Neural progenitor cell (in vitro differentiated cells): Measurements from ENCODE around the gene BOD1L2. TPM values are rescaled to one million over a fixed set of nuclear protein-coding genes. Genes with fewer than 3 reads are reported as not detected.

ENCODE experiments used
- DNase-seq: peaks from one replicate; pipeline ENCODE4 v3.0.0-alpha.2; 2016; ENCODE audit warnings: low spot score
- H2AFZ ChIP-seq: fragments of 200-600 bp; sonication (generic); replicated peaks from 2 replicates; pipeline ENCODE4 v1.6.1; 2016; ENCODE audit warnings: antibody characterized with exemption
- H3F3A ChIP-seq: fragments of 200-600 bp; sonication (generic); 2 replicates; pipeline ENCODE4 v1.6.1; 2016; ENCODE audit warnings: antibody characterized with exemption, low read depth
- H3K27ac ChIP-seq: fragments of 200-600 bp; sonication (generic); 2 replicates; pipeline ENCODE4 v1.5.1; 2016; ENCODE audit warnings: mild to moderate bottlenecking
- H3K27me3 ChIP-seq: fragments of 200-600 bp; sonication (generic); 2 replicates; pipeline ENCODE4 v1.6.1; 2016; ENCODE audit warnings: mild to moderate bottlenecking, moderate library complexity
- H3K36me3 ChIP-seq: fragments of 200-600 bp; sonication (generic); 2 replicates; pipeline ENCODE4 v1.5.1; 2016
- H3K4me1 ChIP-seq: fragments of 200-600 bp; sonication (generic); 2 replicates; pipeline ENCODE4 v1.6.1; 2016; ENCODE audit warnings: mixed run types
- H3K4me2 ChIP-seq: fragments of 200-600 bp; sonication (generic); 2 replicates; pipeline ENCODE4 v1.6.1; 2016
- H3K4me3 ChIP-seq: fragments of 200-600 bp; sonication (generic); 2 replicates; pipeline ENCODE4 v1.5.1; 2016
- H3K79me2 ChIP-seq: fragments of 200-600 bp; sonication (generic); 2 replicates; pipeline ENCODE4 v1.6.1; 2016; ENCODE audit warnings: low read depth
- H3K9ac ChIP-seq: fragments of 200-600 bp; sonication (generic); 2 replicates; pipeline ENCODE4 v1.6.1; 2016
- H3K9me3 ChIP-seq: fragments of 200-600 bp; sonication (generic); 2 replicates; pipeline ENCODE4 v1.5.1; 2016; ENCODE audit warnings: low read depth
- H4K20me1 ChIP-seq: fragments of 200-600 bp; sonication (generic); 2 replicates; pipeline ENCODE4 v1.6.1; 2016; ENCODE audit warnings: low read depth
- H3K27ac Mint-ChIP-seq: 3 replicates; pipeline ENCODE4 v1.8.0; 2021; ENCODE audit warnings: mixed read lengths
- H3K27me3 Mint-ChIP-seq: 2 replicates; pipeline ENCODE4 v1.8.0; 2022; ENCODE audit warnings: low read depth, mild to moderate bottlenecking, inconsistent platforms, moderate library complexity, mixed read lengths; ENCODE audit not compliant: insufficient read depth
- H3K36me3 Mint-ChIP-seq: 3 replicates; pipeline ENCODE4 v1.8.0; 2021; ENCODE audit warnings: mixed read lengths
- H3K4me1 Mint-ChIP-seq: 3 replicates; pipeline ENCODE4 v1.8.0; 2021; ENCODE audit warnings: mixed read lengths
- H3K4me3 Mint-ChIP-seq: 3 replicates; pipeline ENCODE4 v1.8.0; 2021; ENCODE audit warnings: mild to moderate bottlenecking, moderate library complexity, mixed read lengths
- H3K9me3 Mint-ChIP-seq: 3 replicates; pipeline ENCODE4 v1.8.0; 2020; ENCODE audit warnings: mixed read lengths
- CTCF ChIP-seq: fragments of 200-600 bp; sonication (generic); IDR thresholded peaks from 2 replicates; pipeline ENCODE4 v1.5.1; 2017; ENCODE audit warnings: antibody characterized with exemption, mild to moderate bottlenecking
- EZH2 ChIP-seq: fragments of 200-600 bp; sonication (generic); IDR thresholded peaks from 2 replicates; pipeline ENCODE4 v1.6.1; 2017; ENCODE audit warnings: antibody characterized with exemption, mild to moderate bottlenecking, moderate library complexity
- EZH2phosphoT487 ChIP-seq: fragments of 200-600 bp; sonication (generic); IDR thresholded peaks from 2 replicates; pipeline ENCODE4 v1.6.1; 2017; ENCODE audit warnings: antibody characterized with exemption
- total RNA-seq: library from RNA; depleted of rRNA; stranded (reverse); fragments of >200 nt; gene quantifications from 2 replicates; pipeline ENCODE4 v1.2.3, GENCODE V29; 2015; ENCODE audit warnings: low replicate concordance

The BOD1L2 gene
- total RNA-seq, 1 donor from 2014 or later: not detected

GRCh38 chr18:57131101-57131500 lies 15.8 kb upstream of the BOD1L2 start:
- Histone ChIP-seq H3K4me3 (no peak overlapping the region), H3K9me3 (no peaks in the 10 kb centered on the region), H4K20me1 (no peaks in the 10 kb centered on the region), H3K27me3 (no peaks in the 10 kb centered on the region), H3K27ac (no peak overlapping the region), H3K4me2 (no peak overlapping the region), H3K79me2 (no peaks in the 10 kb centered on the region), H3K9ac (no peak overlapping the region), H3K4me1 (peaks cover 10% of the 10 kb centered on the region), H2AFZ (no peak overlapping the region), H3K36me3 (no peaks in the 10 kb centered on the region), H3F3A (no peaks in the 10 kb centered on the region)
- DNase-seq: no peak
- Mint-ChIP-seq H3K36me3 (no peaks in the 10 kb centered on the region), H3K4me3 (no peak overlapping the region), H3K9me3 (no peaks in the 10 kb centered on the region), H3K27me3 (peaks cover 10% of the 10 kb centered on the region), H3K27ac (no peak overlapping the region), H3K4me1 (peaks cover 12% of the 10 kb centered on the region)
- TF ChIP-seq EZH2: no peak
- TF ChIP-seq CTCF: no peak
- no peak for TF ChIP-seq EZH2phosphoT487

- no peak overlapping the region for H3K27ac Mint-ChIP-seq
Measured at GRCh38 chr18:57131782-57132181, 15.1 kb upstream of the BOD1L2 start.

GRCh38 chr18:57134618-57135135 lies 12.2 kb upstream of the BOD1L2 start:
- H3K27me3 Mint-ChIP-seq: peaks cover 2% of the 10 kb centered on the region
- H3K4me3 Mint-ChIP-seq: no peak overlapping the region
- Histone ChIP-seq H3K27ac (no peak overlapping the region), H3F3A (no peaks in the 10 kb centered on the region), H4K20me1 (no peaks in the 10 kb centered on the region), H3K36me3 (no peaks in the 10 kb centered on the region), H3K9me3 (no peaks in the 10 kb centered on the region), H2AFZ (no peak overlapping the region), H3K27me3 (no peaks in the 10 kb centered on the region), H3K9ac (no peak overlapping the region), H3K4me3 (no peak overlapping the region), H3K4me1 (peaks cover 10% of the 10 kb centered on the region), H3K79me2 (no peaks in the 10 kb centered on the region), H3K4me2 (peak overlapping the region; percentile 8)
- DNase-seq: peak; percentile 25
- TF ChIP-seq EZH2phosphoT487: no peak
- TF ChIP-seq CTCF: no peak
- no peak for TF ChIP-seq EZH2
- H3K36me3 Mint-ChIP-seq: no peaks in the 10 kb centered on the region
- no peak overlapping the region for H3K27ac Mint-ChIP-seq
- H3K4me1 Mint-ChIP-seq: peaks cover 4% of the 10 kb centered on the region
- H3K9me3 Mint-ChIP-seq: peaks cover 6% of the 10 kb centered on the region

More at GRCh38 chr18:57131782-57132181, 15.1 kb upstream of the BOD1L2 start:
- no peak overlapping the region for H3K4me2 ChIP-seq
- TF ChIP-seq EZH2phosphoT487 (no peak), EZH2 (no peak), CTCF (no peak)
- H3K36me3 ChIP-seq: no peaks in the 10 kb centered on the region
- no peak overlapping the region for H3K4me3 Mint-ChIP-seq
- H3K27me3 Mint-ChIP-seq: peaks cover 8% of the 10 kb centered on the region
- H3K27ac ChIP-seq: no peak overlapping the region
- H2AFZ ChIP-seq: no peak overlapping the region
- H3K9me3 ChIP-seq: no peaks in the 10 kb centered on the region
- no peaks in the 10 kb centered on the region for H4K20me1 ChIP-seq
- H3K9ac ChIP-seq: no peak overlapping the region
- no peaks in the 10 kb centered on the region for H3K36me3 Mint-ChIP-seq
- no peak overlapping the region for H3K4me3 ChIP-seq
- peaks cover 10% of the 10 kb centered on the region for H3K4me1 ChIP-seq
- no peaks in the 10 kb centered on the region for H3K9me3 Mint-ChIP-seq
- H3K79me2 ChIP-seq: no peaks in the 10 kb centered on the region
- peaks cover 12% of the 10 kb centered on the region for H3K4me1 Mint-ChIP-seq
- H3K27me3 ChIP-seq: no peaks in the 10 kb centered on the region
- DNase-seq: no peak
- no peaks in the 10 kb centered on the region for H3F3A ChIP-seq
